SU-DHL-6 (cell line): ENCODE data around the gene LBH.

Experiments
- H2AFZ ChIP-seq: fragments of 200-600 bp; sonication (generic); 2 replicates; pipeline ENCODE4 v1.6.1; 2014; ENCODE audit warnings: low read depth, mild to moderate bottlenecking, moderate library complexity, mixed read lengths, antibody characterized with exemption, low read length; ENCODE audit not compliant: severe bottlenecking
- H3F3A ChIP-seq: fragments of 200-600 bp; shearing (Covaris generic); 2 replicates; pipeline ENCODE4 v1.6.0; 2016; ENCODE audit warnings: antibody characterized with exemption, mild to moderate bottlenecking; ENCODE audit not compliant: insufficient read depth
- H3K27ac ChIP-seq: fragments of 200-600 bp; sonication (generic); 2 replicates; pipeline ENCODE4 v1.5.1; 2016; ENCODE audit warnings: low read depth, mild to moderate bottlenecking, low read length, moderate library complexity, mixed read lengths
- H3K27me3 ChIP-seq: fragments of 200-600 bp; sonication (generic), shearing (Covaris generic); 2 replicates; pipeline ENCODE4 v1.6.0; 2014; ENCODE audit warnings: mild to moderate bottlenecking, low read length
- H3K36me3 ChIP-seq: fragments of 200-600 bp; sonication (generic); 2 replicates; pipeline ENCODE4 v1.6.1; 2014; ENCODE audit warnings: mild to moderate bottlenecking, low read length, mixed read lengths
- H3K4me2 ChIP-seq: fragments of 300-600, 200-600 bp; shearing (Covaris generic), sonication (generic); 2 replicates; pipeline ENCODE4 v1.6.0; 2014; ENCODE audit warnings: low read length, low read depth, mild to moderate bottlenecking; ENCODE audit not compliant: poor library complexity, severe bottlenecking
- H3K4me3 ChIP-seq: fragments of 200-600 bp; sonication (generic); 2 replicates; pipeline ENCODE4 v1.5.1; 2014; ENCODE audit warnings: antibody characterized with exemption, low read length, mild to moderate bottlenecking, mixed read lengths; ENCODE audit not compliant: insufficient read depth, poor library complexity, severe bottlenecking
- H3K79me2 ChIP-seq: fragments of 200-600 bp; sonication (generic); 2 replicates; pipeline ENCODE4 v1.6.1; 2014; ENCODE audit warnings: mild to moderate bottlenecking, low read length, moderate library complexity; ENCODE audit not compliant: insufficient read depth
- H3K9ac ChIP-seq: fragments of 200-600 bp; sonication (generic); 2 replicates; pipeline ENCODE4 v1.7.0; 2014; ENCODE audit warnings: mild to moderate bottlenecking, low read length
- H3K9me2 ChIP-seq: fragments of 200-600 bp; sonication (generic); replicated peaks from 2 replicates; pipeline ENCODE4 v1.6.1; 2014; ENCODE audit warnings: low read length; ENCODE audit not compliant: insufficient read depth
- H3K9me3 ChIP-seq: fragments of 200-600 bp; sonication (generic); 2 replicates; pipeline ENCODE4 v1.6.1; 2014; ENCODE audit warnings: low read length, mixed read lengths; ENCODE audit not compliant: insufficient read depth
- H4K20me1 ChIP-seq: fragments of 200-600 bp; sonication (generic); 2 replicates; pipeline ENCODE4 v1.6.1; 2014; ENCODE audit warnings: low read depth, mild to moderate bottlenecking, antibody characterized with exemption, low read length, moderate library complexity, mixed read lengths
- EZH2phosphoT487 ChIP-seq: fragments of 200-600 bp; sonication (generic), shearing (Covaris generic); conservative IDR thresholded peaks from 2 replicates; pipeline ENCODE4 v1.6.1; 2018; ENCODE audit warnings: mild to moderate bottlenecking, antibody characterized with exemption, low read length, moderate library complexity, mixed read lengths
- TF ChIP-seq, protein P1 (sequence below): fragments of 200-600 bp; sonication (generic); IDR thresholded peaks from one replicate; pipeline ENCODE4 v1.5.1; 2017; ENCODE audit warnings: antibody characterized with exemption, mild to moderate bottlenecking, low read length, moderate library complexity; ENCODE audit not compliant: insufficient read depth, poor library complexity, severe bottlenecking

The LBH gene

DNA sequence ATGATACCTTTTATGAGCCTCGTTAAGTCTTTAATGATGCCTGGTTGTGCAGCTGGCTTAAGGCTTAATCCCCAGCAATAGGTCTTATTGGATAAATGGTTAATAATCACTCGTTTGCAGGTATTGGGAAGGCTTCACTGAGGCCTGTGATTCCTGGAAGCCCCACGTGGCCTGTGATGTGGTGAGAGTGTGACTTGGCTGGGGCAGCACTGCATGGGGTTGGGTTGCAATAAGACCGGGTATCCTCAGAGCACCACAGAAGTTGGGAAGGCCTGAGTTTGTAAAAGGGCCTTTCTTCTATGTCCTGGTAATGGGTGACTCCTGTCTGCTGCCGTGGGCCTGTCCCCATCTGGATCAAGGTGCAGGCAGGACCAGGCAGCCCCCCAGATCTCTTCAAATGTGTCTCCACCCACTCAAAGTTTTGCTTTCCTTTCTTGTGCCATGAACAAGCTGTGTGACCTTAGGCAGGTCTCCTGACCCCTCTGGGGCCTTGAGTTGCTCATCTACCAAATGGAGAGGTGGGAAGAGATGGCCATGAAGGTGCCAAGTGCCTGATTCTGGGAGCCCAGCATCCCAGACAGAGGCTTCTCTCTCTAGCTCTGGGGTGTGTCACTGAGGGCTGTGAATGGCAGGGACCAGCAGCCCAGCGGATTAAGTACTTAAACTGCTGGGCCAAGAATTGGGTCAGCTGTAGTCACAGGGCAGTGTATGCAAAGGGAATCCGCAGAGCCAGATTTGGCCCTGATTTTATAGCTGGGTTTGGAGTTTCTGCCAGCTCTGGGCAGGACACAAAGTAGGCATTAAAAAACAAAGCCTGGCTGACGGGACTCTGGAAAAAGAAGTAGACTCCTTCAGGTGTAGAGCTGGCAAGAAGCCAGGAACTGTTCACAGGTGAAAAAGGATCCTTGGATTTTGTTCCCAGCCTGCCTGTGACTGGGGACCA lies 24.4 kb downstream of the LBH start:
- no peak overlapping the region for H3K4me3 ChIP-seq
- no peak overlapping the region for H3K9ac ChIP-seq
- H3K36me3 ChIP-seq, result no peaks in the 10 kb centered on the region
- no peaks in the 10 kb centered on the region for H3K9me2 ChIP-seq
- H3K4me2 ChIP-seq, result no peak overlapping the region
- no peaks in the 10 kb centered on the region for H3K9me3 ChIP-seq
- TF ChIP-seq, protein P1, sequence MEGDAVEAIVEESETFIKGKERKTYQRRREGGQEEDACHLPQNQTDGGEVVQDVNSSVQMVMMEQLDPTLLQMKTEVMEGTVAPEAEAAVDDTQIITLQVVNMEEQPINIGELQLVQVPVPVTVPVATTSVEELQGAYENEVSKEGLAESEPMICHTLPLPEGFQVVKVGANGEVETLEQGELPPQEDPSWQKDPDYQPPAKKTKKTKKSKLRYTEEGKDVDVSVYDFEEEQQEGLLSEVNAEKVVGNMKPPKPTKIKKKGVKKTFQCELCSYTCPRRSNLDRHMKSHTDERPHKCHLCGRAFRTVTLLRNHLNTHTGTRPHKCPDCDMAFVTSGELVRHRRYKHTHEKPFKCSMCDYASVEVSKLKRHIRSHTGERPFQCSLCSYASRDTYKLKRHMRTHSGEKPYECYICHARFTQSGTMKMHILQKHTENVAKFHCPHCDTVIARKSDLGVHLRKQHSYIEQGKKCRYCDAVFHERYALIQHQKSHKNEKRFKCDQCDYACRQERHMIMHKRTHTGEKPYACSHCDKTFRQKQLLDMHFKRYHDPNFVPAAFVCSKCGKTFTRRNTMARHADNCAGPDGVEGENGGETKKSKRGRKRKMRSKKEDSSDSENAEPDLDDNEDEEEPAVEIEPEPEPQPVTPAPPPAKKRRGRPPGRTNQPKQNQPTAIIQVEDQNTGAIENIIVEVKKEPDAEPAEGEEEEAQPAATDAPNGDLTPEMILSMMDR, result no peak
- no peak for TF ChIP-seq EZH2phosphoT487
- no peaks in the 10 kb centered on the region for H3K79me2 ChIP-seq
- H3K27ac ChIP-seq, result no peak overlapping the region
- H3K27me3 ChIP-seq, result no peaks in the 10 kb centered on the region
- 0 out of 2 replicates have a peak, but pooled peaks cover 3% of the 10 kb centered on the region for H4K20me1 ChIP-seq
- no peaks in the 10 kb centered on the region for H3F3A ChIP-seq
- no peak overlapping the region for H2AFZ ChIP-seq

DNA sequence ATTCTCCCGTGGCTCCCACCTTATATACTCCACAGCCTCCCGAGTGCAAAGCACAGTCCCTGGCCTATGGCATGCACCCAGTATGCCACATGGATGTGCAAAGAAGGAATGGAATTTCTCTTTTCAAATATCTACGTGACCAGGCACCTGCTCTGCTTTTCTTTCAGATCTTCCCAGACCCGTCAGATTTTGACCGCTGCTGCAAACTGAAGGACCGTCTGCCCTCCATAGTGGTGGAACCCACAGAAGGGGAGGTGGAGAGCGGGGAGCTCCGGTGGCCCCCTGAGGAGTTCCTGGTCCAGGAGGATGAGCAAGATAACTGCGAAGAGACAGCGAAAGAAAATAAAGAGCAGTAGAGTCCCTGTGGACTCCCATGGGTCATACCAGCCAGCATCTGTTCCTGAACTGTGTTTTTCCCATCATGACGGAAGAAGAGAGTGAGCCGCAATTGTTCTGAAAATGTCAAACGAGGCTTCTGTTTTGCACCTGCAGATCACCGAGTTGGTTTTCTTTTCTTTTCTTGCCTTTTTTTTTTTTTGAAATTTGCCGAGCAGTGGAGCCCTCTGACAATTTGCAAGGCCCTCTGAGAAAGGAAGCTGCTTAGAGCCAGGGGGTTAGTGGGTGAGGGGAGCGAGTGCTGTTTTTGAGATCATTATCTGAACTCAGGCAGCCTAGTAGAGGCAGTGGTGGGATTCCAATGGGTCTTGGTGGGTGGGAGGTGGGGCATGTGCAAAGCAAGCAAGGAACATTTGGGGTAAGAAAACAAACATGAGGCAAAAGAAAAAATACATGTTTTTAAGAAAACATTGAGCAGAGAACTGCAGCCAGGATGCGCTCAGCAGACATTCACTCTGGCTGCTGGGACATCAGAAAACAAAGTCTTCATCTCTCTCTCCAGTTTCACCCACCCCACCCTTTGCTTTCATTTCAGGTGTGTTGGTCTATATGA lies 26.2 kb downstream of the LBH start:
- no peak for TF ChIP-seq EZH2phosphoT487
- TF ChIP-seq, protein P1, result no peak
- H4K20me1 ChIP-seq, result 0 out of 2 replicates have a peak, but pooled peaks cover 3% of the 10 kb centered on the region
- H3K4me2 ChIP-seq, result no peak overlapping the region
- H3K9me3 ChIP-seq, result no peaks in the 10 kb centered on the region
- no peak overlapping the region for H3K27ac ChIP-seq
- no peaks in the 10 kb centered on the region for H3K9me2 ChIP-seq
- H3K27me3 ChIP-seq, result no peaks in the 10 kb centered on the region
- no peaks in the 10 kb centered on the region for H3K79me2 ChIP-seq
- no peak overlapping the region for H3K4me3 ChIP-seq
- H3K9ac ChIP-seq, result no peak overlapping the region
- no peaks in the 10 kb centered on the region for H3K36me3 ChIP-seq
- H2AFZ ChIP-seq, result no peak overlapping the region
- no peaks in the 10 kb centered on the region for H3F3A ChIP-seq

DNA sequence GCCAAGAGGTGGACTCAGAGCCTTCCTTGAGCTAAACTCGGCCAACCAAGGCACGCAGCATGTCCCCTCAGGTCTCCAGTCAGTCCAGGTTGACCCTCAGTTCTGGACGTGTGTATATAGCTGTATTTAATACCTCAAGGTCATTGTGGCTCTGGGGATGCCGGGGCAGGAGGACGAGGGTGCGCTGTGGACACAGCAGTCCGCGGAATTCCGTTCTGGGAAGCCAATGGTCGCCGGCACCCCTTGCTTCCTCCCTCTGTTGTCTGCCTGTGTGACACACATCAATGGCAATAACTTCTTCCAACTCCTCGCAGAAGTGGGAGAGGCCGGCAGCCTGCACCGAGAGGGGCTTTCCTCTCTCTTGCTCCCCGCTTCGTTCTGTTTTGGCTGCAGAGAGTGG lies 27.7 kb downstream of the LBH start:
- H3K27me3 ChIP-seq, result no peaks in the 10 kb centered on the region
- H2AFZ ChIP-seq, result no peak overlapping the region
- H3K27ac ChIP-seq, result no peak overlapping the region
- H3K9me3 ChIP-seq, result no peaks in the 10 kb centered on the region
- H3K36me3 ChIP-seq, result no peaks in the 10 kb centered on the region
- no peak for TF ChIP-seq EZH2phosphoT487
- TF ChIP-seq, protein P1, result no peak
- H3K9me2 ChIP-seq, result no peaks in the 10 kb centered on the region
- H3F3A ChIP-seq, result no peaks in the 10 kb centered on the region
- no peaks in the 10 kb centered on the region for H4K20me1 ChIP-seq
- H3K9ac ChIP-seq, result no peak overlapping the region
- no peaks in the 10 kb centered on the region for H3K79me2 ChIP-seq
- H3K4me2 ChIP-seq, result no peak overlapping the region
- no peak overlapping the region for H3K4me3 ChIP-seq
